ENCODE data around the gene C5orf46.

- no peak for TF ChIP-seq EP300 (IDR thresholded peaks at IDR 0.05)
- TF ChIP-seq CTCF (IDR thresholded peaks at IDR 0.05) = no peak
- TF ChIP-seq POLR2AphosphoS5 (IDR thresholded peaks at IDR 0.05) = no peak
- TF ChIP-seq POLR2A (IDR thresholded peaks at IDR 0.05) = no peak
These were observed 60.7 kb downstream of the C5orf46 start for GRCh38 chr5:147845618-147846017.
